Measurements from ENCODE around the gene FERD3L. TPM values are rescaled to one million over a fixed set of nuclear protein-coding genes. Genes with fewer than 3 reads are reported as not detected.
A peak's percentile ranks its signal among the peaks of the same experiment; 100 is the strongest.

The FERD3L gene
- total RNA-seq, 1 experiment from 2014 or later, result not detected

DNA sequence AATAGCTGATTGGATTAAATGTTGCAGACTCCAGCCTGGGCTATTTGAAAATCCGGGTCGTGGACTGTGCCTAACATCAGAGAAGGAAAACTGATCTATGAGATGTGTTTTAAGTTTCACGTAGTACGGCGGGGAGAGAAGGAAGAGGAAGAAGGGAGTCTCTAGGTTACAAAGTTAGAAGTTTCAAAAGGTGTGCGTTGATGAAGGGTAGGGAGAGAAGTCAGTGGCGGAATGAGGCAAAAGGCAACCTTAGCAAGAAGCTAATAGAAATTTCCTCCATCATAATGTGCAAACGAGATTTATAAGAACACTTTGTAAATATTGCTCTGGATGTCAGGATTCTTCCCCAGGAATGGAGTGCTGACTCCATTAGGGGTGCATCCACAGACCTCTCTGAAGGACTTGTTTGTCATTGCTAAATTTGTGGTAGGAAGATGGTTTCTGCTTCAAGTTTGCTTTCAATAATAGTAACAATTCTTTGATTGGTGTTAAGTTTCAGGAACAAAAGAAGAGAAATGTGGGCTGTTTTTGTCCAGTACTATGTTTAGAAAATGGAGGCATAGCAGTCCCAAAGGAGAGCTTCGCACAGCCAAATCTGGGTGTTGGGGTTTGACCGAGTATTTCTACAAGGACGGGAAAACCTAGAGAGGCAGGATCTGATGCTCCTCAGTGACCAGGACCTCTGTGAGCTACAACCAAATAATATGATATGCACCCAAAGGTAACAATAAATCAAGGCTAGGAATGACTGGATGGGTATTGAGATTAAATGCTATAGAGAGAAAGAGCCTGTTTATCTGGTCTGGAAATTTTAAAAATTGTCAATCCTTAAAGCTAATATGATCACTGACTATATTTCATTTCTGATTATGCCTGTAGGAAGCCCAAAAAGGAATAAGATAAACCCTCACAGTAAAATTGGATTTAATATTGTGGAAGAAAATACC is 35.9 kb downstream of the FERD3L start:
- H3K4me2 ChIP-seq (ENCODE audit: insufficient read depth, insufficient read length, low read length), result peak overlapping the region; percentile 85
- no peak overlapping the region for H2BK5ac ChIP-seq (ENCODE audit: insufficient read length, low read length)
- peaks cover 10% of the 10 kb centered on the region for H3K4me1 ChIP-seq (ENCODE audit: insufficient read depth, low read length)
- H2BK20ac ChIP-seq (ENCODE audit: low read depth, low read length, poor library complexity, severe bottlenecking), result no peak overlapping the region
- no peak overlapping the region for H3K56ac ChIP-seq (ENCODE audit: insufficient read length, low read depth, low read length)
- no peak overlapping the region for H2BK12ac ChIP-seq (ENCODE audit: insufficient read length, low read depth, low read length)
- Mint-ChIP-seq H3K9me3 (peaks cover 0 to 2% of the 10 kb centered on the region in 2 experiments; a peak in 1 of 5 replicates), H3K4me3 (peak overlapping the region in 1 of 2 experiments; percentile 86; a peak in 3 of 5 replicates), H3K4me1 (peaks cover 52 to 70% of the 10 kb centered on the region in 2 experiments), H3K27ac (no peak overlapping the region), H3K27me3 (ENCODE audit: low read depth) (peaks cover 100% of the 10 kb centered on the region), H3K36me3 (ENCODE audit: insufficient read depth in 1 of 3, low read depth in 3 of 3) (no peaks in the 10 kb centered on the region)
- no peak overlapping the region for H4K91ac ChIP-seq (ENCODE audit: insufficient read length, low read depth, low read length)
- no peak overlapping the region for H3K18ac ChIP-seq (ENCODE audit: insufficient read length, low read depth, low read length)
- H3K79me1 ChIP-seq (ENCODE audit: insufficient read depth, low read depth, low read length, poor library complexity, severe bottlenecking), result no peaks in the 10 kb centered on the region
- H3K27ac ChIP-seq (ENCODE audit: insufficient read length, low read depth, low read length), result no peak overlapping the region
- no peak overlapping the region for H3K23ac ChIP-seq (ENCODE audit: insufficient read length, low read depth, low read length)
- H3K14ac ChIP-seq (ENCODE audit: insufficient read depth, low read length), result no peak overlapping the region
- peaks cover 27% of the 10 kb centered on the region for H3K23me2 ChIP-seq (ENCODE audit: insufficient read length, low read depth, low read length, poor library complexity, severe bottlenecking)
- DNase-seq, result no peak
- no peak overlapping the region for H3T11ph ChIP-seq (ENCODE audit: low read length)
- no peak overlapping the region for H2BK120ac ChIP-seq (ENCODE audit: low read depth, low read length, poor library complexity, severe bottlenecking)
- H4K20me1 ChIP-seq (ENCODE audit: control insufficient read depth, insufficient read depth, insufficient read length), result no peaks in the 10 kb centered on the region
- no peak overlapping the region for H4K8ac ChIP-seq (replicated peaks; ENCODE audit: insufficient read length, low read depth, low read length)
- H2AK5ac ChIP-seq (ENCODE audit: insufficient read length, low read length), result no peak overlapping the region
- H3K79me2 ChIP-seq (ENCODE audit: insufficient read depth, low read length), result no peaks in the 10 kb centered on the region
- H2BK15ac ChIP-seq (ENCODE audit: low read depth, low read length), result no peak overlapping the region
- H3K9me3 ChIP-seq (ENCODE audit: control insufficient read depth, low read depth, low read length), result no peaks in the 10 kb centered on the region
- H3K27me3 ChIP-seq (ENCODE audit: insufficient read depth, low read length), result peaks cover 86% of the 10 kb centered on the region
- H2AFZ ChIP-seq (ENCODE audit: low read length), result no peak overlapping the region
- H3K9ac ChIP-seq (ENCODE audit: extremely low read depth, insufficient read length, low read length), result no peak overlapping the region
- no CpG with 5 or more reads among the region's 11 CpGs for WGBS (ENCODE audit: extremely low coverage, insufficient read length, low lambda C conversion rate)
- TF ChIP-seq, protein P1, sequence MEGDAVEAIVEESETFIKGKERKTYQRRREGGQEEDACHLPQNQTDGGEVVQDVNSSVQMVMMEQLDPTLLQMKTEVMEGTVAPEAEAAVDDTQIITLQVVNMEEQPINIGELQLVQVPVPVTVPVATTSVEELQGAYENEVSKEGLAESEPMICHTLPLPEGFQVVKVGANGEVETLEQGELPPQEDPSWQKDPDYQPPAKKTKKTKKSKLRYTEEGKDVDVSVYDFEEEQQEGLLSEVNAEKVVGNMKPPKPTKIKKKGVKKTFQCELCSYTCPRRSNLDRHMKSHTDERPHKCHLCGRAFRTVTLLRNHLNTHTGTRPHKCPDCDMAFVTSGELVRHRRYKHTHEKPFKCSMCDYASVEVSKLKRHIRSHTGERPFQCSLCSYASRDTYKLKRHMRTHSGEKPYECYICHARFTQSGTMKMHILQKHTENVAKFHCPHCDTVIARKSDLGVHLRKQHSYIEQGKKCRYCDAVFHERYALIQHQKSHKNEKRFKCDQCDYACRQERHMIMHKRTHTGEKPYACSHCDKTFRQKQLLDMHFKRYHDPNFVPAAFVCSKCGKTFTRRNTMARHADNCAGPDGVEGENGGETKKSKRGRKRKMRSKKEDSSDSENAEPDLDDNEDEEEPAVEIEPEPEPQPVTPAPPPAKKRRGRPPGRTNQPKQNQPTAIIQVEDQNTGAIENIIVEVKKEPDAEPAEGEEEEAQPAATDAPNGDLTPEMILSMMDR (conservative IDR thresholded peaks at IDR 0.05), result no peak
- H4K5ac ChIP-seq (ENCODE audit: insufficient read length, low read depth, low read length), result no peak overlapping the region
- no peak overlapping the region for H3K4ac ChIP-seq (ENCODE audit: low read depth, low read length)

All from H9 (cell line).